GM19397 (cell line): ENCODE results near the gene INTS11.
"Not testable (repeated sequence)": the region's sequence is repeated elsewhere in the genome, so short reads cannot be mapped to it uniquely, and the experiment has no call there.

ENCODE experiments used
- ATAC-seq: cut with Tn5 transposase; IDR thresholded peaks from one replicate; pipeline ENCODE4 v1.9.1; 2021; ENCODE audit warnings: mild to moderate bottlenecking, moderate library complexity; ENCODE audit not compliant: unreplicated experiment

Gene INTS11

DNA sequence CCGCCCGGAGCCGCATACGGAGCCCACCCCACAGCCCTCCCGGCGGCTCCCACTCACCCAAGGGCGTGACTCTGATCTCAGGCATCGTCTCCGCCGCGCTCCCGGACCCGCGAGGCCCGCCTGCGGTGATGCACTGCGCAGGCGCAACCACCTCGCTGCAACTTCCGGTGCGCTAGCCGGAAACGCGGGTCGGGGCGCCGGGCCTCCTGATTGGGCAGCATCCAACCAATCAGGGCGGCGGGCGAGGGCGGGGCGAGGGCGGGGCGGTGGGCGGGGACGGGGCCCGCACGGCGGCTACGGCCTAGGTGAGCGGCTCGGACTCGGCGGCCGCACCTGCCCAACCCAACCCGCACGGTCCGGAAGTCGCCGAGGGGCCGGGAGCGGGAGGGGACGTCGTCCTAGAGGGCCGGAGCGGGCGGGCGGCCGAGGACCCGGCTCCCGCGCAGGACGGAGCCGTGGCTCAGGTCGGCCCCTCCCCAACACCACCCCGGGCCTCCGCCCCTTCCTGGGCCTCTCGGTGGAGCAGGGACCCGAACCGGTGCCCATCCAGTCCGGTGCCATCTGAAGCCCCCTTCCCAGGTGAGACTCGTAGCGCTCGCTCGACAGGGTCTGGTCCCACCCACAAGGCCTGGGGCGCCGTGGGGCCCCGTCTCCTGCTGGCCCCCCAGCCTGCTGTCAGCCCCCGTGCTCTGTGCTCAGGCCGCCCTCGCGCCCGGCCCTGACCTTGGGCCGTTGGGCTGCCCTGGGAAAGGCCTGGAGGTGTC is at the start of gene INTS11, which contains the start of gene CPTP:
TSS of gene INTS11 (minus strand) at position 137 of the 764 bp plus-strand sequence. CDS start at position 85, 52 bp downstream.
TSS of gene CPTP (plus strand) at position 279 of the 764 bp plus-strand sequence. CDS start 2,109 bp downstream, outside the sequence.
- ATAC-seq = peak; percentile 71

DNA sequence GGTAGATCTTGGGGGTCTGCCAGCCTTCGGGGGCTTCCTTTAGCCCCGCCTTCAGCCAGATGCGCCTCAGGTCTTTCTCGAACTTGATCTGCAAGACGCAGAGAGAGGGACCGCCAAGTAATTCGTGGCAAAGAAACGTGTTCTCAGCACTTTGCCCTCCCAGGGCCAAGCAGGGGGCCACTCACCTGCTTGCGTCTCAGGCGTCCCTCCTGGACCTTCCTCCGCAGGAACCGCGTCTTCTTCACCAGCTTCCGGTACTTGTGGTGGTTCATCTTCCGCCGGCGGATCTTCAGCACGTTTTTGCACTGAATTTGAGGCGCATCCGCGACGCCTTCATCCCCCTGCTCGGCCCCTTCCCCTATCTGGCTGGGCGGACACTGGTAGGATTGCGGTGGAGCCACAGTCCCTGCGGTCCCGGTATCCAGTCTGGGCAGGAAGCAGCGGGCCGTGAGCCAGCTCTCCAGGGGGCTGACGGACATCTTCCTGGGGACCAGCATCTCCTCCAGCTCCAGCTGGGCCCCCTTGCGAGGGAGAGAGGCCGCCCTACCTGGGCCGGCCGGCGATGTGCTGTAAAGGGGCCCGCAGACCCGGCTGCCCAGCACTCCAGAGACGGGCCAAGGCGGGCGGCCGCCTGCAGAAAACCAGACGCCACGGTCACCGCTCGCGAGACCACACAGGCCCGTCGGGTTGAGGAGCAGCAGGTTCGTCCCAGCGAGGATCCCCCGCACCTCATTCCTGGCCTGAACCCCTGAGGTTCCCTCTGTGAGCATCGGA is 49.5 kb upstream of the INTS11 start:
- no peak for ATAC-seq

DNA sequence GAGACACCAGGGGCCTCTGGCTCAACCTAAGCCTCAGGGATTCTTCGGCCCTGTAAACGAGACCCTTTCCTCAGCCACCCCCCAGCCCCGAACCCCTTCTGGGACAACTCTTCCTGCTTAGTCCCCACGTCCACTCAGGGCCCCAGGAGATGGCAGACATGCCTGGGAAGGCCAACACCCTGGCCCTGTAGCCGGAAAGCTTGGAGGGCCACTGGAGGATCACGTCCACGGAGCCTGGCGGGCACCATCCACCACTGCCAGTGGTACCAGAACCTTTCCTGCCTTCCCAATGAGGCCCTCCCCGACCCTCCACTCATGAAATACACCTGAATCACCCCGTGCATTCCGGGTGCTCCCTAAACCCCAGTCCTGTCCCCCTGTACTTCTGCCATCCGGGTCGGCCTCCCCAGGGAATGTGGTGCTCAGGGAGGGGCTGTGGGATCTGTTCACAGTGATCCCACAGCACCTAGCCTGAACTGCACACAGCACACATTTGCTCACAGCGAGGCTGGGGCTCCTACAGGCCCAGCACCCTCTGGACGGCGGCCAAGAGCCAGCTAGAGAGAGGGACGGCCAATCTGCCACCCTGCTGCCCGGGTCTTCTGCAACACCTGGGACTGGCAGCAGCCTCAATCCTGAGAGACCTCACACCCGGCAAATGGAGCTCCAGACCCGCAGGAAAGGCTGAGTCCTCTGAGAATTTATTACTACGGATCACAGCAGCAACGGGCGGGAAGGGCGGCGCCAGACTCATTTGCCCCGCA is 48.8 kb upstream of the INTS11 start:
- no peak for ATAC-seq

DNA sequence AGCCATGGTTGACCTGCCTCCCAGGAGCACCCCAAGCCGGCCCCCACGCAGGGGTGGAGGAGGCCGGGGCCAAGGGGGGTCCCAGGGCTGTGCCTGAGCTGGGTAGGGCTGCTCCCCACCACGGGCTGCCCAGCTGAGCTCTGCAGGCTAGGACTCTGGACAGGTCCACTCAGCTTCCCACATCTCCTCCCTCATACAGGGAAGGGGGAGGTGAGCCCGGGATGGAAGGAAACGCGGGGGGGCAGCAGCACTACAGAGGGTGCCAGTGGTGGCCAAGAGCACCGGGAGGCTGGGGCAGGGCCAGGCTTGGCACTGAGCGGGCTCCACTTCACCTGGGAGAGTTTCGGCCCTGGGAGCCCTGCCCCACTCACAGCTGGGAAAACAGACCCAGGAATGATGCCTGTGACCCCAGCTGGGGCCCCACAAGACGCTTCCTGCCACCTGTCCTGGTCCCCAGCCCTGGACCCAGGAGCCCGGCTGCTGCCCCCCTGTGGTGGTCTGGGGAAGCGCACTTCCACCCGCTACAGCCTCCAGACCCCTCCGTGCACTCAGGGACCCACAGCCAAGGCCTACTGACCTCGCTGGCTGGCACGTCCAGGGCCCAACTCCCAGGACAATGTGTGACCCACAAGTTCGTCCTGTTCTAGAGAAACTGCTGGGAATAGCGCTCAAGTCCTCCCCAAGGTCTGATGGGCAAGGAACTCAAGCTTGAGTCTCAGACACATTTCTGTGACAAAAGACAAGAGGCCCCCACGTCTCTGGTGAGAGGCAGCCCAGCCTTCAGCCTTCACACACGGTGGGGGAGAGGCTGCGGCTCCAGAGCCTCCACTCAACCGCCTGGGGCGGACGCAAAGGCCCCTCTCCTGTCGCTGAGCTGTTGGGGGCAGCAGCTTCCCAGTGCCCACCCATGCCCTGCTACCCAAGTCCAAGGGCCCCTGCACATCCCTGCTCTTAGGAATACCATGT is 47.6 kb upstream of the INTS11 start:
- no peak for ATAC-seq

DNA sequence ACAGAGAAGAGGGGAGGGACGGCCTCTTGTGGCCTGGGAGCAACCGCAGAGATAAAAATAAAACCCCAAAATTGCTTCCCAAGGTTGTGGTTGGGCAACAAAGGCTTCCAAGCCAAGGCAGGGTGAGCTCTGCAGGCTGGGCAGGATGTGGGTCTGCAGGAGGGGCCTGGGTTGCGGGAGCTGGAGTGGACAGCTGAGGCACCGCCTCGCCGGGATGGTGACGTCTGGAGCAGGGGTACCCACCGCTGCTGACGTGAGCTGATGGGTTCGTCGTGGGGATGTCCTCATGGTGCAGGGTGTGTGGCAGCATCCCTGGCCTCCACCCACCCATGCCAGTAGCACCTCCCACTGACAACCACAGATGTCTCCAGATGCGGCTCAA is 46.9 kb upstream of the INTS11 start:
- ATAC-seq = no peak

DNA sequence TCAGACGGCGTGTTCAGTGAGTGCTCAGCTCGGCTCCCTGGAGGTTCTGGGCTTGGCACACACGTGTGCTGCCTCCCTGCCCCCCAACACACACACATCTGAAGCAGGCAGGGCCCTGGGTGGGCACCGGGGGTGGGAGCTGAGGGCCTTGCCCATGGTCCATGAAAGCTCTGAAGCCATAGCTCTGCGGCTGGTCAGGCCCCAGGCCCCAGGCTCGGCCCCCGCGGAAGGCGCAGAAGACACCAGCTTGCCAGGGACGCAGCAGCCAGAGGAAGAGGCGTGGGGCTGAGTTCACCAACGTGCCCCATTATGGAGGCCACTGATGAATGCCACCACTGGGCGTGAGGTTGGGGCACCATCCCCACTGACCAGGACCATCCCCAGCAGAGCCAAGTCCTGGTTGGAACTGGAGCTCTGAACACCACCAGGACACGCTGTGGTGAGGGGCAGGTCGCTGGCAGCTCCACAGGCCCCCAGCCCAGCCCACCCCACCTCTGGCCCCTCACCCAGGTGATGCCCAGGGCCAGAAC is 46.4 kb upstream of the INTS11 start:
- no peak for ATAC-seq

DNA sequence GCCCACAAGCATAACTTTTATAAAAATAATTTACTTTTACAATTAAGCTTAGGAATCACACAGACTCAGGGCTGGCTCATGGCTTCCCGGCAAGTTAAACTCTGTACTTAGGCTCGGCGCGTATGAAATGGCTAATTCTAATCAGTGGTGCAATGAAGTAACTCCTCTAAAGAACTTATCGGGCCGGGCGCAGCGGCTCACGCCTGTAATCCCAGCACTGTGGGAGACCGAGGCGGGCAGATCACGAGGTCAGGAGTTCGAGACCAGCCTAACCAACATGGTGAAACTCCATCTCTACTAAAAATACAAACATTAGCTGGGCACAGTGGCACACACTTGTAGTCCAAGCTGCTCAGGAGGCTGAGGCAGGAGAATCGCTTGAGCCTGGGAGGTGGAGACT is 45.6 kb upstream of the INTS11 start:
- not testable (repeated sequence) for ATAC-seq

DNA sequence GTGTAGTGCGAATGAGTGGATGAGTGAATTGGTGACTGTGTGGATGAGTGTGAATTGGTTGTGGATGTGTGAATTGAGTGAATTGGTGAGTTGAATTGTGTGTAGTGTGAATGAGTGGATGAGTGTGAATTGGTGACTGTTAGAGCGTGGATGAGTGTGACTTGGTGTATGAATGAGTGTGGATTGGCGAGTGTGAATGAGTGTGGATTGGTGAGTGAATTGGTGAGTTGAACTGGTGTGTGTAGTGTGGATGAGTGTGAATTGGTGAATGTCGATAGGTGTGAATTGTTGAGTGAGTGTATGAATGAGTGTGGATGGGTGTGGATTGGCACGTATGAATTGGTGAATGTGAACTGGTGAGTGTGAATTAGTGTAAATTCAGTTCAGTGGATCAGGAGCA is 42.9 kb upstream of the INTS11 start:
- no peak for ATAC-seq

DNA sequence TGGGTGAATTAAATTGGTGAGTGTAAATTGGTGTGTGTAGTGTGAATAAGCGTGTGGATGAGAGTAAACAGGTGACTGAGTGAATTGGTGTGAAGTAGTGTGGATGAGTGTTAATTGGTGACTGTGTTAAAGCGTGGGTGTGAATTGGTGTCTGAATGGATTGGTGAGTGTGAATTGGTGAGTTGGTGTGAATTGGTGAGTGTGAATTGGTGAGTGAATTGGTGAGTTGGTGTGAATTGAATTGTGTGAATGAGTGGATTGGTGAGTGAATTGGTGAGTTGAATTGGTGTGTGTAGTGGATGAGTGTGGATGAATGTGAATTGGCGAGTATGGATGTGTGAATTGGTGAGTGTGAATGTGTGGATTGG is 42.2 kb upstream of the INTS11 start:
- no peak for ATAC-seq

DNA sequence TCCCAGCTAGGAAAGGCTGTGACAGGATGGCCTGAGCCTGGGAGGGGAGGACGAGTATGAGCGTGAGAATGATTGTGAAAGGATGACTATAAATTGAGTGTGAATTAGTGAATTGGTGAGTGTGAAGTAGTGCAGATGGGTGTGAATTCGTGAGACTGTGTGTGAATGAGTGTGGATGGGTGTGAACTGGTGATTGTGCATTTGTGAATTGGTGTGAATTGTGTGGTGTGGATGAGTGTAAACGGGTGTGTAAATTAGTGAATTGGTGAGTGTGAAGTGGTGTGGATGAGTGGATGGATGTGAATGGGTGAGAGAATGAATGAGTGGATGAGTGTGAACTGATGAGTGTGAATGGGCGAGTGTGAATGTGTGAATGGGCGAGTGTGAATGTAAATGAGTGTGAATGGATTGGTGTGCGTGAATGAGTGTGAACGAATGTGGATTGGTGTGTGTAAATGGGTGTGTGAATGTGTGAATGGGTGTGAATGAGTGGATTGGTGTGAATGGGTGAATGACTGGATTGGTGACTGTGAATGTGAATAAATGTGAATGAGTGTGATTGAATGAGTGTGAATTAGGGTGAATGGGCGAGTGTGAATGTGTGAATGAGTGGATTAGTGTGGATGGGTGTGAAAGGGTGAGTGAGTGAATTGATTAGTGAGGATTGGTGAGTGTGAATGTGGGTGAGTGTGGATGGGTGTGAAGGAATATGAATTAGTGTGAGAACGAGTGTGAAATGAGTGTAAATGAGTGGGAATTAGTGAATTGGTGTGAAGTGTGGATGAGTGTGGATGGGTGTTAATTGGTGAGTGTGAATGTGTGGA is 41.6 kb upstream of the INTS11 start:
- ATAC-seq = no peak

DNA sequence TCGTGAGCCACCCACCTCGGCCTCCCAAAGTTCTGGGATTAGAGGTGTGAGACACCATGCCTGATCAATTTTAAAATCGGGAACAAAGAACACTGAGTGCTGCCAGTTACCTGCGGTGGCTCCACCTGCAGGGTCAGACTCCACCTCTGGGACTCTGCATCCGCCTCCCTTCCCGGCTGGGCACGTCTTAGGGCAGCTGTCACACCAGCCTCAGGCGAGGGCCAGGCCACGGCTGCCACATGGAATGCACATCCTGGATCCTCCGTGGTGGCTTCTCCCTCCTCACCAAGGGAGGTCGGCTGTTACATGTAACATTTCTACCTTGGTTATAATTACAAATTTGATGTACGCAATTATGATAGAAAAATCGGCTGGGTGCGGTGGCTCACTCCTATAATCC is 39.8 kb upstream of the INTS11 start:
- ATAC-seq = no peak

DNA sequence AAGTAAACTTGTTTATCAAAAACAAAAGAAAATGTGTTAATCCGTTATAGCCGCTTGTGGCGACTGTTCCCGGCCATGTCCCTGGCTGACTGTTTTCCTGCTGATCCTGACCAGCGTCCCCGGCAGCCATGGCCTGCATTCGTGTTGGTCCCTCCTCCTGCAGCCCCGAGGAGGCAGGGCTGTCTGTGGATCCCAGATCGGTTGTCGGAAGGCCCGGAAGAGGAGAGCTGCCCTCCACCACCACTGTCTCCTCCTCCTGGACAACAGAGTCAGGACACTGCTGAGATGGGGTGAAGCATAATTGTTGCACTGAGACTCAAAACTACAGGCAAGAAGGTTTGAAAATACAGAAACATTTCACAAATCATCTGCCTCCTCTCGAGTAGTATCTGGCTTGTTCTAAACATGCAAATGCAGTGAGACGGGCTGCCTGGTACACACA is 37.5 kb upstream of the INTS11 start:
- ATAC-seq = no peak

DNA sequence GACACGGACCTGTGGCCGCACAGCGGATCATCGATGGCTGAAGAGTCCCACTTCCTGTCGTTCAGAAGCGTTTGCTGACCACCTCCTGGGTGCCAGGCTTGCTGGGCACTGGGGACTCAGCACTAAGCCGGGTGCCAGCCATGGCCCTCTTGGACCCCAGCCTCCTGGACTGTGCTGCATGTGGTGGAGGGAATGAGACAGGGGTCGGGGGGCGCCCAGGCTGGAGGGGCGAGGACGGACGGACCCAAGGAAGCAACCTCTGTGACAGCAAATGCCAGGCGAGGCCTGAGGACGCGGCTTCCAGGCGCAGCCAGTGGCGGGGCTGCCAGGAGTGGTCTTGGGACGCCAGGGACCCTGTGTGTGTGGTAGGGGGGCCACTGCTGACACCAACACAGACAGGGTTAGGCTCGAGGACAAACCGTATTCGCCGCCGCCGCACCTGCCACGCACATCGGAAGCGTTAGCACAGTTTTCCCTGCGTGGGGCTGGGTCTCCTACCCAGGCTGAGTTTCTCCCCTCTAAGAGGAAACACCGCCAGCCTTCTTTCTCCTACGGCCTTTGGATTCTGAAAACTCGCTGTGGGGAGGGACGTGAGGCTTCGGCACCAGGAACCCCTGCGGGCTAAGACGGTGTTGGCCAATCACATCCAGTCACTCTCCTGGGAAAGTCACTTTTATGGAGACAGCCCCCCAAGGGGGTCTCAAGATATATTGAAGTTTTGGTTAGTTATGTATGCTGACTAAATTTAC is 36.9 kb upstream of the INTS11 start:
- ATAC-seq = no peak

DNA sequence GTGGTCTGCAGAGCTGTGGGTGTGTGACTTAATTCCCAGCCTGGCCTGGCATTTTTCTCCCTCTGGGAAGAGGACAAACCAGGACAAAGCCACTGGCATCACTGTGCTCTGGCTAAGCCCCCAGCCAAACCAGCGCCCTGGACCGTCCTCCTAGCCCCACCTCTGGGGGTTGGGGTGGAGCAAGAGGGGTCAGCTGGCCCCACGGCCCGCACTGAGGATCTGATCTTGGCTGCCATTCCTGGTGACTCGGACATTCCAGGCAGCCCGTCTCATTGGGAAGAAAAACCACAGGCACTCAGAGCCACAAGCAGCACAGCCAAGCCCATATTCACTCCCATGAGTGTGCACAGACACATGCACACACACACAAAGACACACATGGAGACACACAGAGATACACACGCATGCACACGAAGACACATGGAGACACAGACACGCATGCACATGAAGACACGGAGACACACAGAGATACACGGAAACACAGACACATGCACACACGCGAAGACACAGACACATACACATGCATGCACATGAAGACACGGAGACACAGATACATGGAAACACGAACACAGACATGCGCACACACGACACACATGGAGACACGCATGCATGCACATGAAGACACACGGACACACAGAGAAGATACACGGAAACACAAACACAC is 36.2 kb upstream of the INTS11 start:
- ATAC-seq = no peak

DNA sequence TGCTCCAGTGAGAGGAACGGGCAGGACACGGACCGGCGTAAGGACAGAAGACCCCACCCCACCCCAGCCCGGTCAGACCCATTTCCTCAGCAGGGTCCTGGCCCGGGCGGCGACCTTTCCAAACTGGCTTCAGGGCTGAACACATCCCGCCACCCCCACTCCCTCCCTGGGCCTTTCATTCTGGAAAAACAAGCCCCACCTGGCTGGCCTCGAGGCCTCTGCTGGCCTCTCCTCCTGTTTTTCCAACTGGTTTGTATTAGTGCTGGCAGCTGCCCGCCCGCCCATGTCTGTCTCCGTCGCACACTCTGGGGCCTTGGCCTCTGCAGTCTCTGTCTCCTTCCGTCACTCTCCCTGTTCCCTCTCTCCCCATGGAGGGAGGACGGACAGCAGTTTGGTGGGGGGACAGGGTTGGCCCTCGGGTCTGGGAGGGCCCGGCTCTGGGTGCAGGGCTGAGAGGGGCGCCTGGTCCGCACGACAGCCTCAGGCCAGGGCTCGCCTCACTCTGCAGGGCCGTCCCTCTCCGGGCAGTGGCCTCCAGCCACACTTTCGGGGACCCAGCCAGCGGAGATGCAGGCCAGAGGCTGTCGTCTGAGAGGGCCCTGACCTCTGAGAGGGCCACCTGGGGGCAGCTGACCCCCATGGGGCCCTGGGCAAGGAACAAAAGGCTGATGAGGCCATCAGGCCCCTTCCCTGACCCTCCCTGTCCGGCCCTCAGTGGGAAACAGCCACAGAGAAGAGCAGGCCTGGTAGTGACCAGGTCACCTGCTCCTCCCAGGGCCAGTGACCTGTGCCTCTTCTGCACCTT is 35.4 kb upstream of the INTS11 start:
- ATAC-seq = no peak

DNA sequence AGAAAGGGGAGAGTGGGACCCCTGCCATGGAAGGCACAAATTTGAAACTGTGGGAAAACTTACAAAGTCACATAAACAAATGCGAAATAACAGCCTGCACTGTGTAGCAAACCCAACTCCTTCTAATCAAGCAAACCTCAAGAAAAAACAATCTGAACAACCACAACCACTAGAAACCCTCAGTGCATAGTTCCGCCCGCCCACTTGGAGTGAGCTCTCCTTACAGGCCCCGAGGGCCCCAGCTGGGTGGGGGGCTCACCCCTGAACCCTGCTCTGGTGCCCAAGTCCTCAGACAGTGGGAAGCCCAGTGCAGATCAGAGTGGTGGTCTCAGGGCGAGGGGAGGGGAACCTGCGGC is 34.8 kb upstream of the INTS11 start:
- no peak for ATAC-seq
